ENCODE data around the gene VAMP8.
A peak's percentile ranks its signal among the peaks of the same experiment; 100 is the strongest.
"Not testable (repeated sequence)": the region's sequence is repeated elsewhere in the genome, so short reads cannot be mapped to it uniquely, and the experiment has no call there.

Gene VAMP8

DNA sequence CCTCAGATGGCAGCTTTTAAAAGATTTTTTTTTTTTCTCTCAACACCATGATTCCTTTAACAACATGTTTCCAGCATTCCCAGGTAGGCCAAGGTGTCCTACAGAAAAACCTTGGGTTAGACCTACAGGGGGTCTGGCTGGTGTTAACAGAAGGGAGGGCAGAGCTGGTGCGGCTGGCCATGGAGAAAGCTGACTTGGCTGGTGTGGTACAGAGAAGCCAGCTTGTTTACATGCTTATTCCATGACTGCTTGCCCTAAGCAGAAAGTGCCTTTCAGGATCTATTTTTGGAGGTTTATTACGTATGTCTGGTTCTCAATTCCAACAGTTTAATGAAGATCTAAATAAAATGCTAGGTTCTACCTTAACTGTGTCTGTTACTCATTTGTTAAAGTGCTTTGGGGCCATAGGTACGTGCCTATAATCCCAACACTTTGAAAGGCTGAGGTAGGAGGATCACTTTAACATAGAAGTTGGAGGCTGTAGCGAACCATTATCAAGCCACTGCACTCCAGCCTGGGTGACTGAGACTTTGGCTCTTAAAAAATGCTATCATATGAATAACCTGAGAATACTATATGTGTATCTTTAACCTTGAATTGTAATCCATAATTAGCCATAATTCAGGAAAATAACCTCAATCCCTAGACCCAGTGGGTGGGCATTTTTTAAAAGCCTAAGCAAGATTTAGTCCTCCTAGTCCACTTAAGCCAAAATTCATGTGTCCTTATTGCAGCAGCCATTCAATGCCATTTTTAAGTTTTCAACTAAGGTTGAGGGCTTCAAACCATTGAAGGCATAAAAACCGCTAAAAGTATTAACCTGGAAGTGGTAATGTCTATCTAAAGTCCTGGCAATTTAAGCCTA, 32.2 kb upstream of the VAMP8 start:
- DNase-seq: not testable (repeated sequence)
- in situ Hi-C loops (cut with MboI; ENCODE audit: low pct_unique_long_range_greater_than_20kb, low sequenced_read_pairs): loop anchor here (5.0 kb wide), 1 partner anchor 53 kb away; no protein-coding TSS in a partner anchor

DNA sequence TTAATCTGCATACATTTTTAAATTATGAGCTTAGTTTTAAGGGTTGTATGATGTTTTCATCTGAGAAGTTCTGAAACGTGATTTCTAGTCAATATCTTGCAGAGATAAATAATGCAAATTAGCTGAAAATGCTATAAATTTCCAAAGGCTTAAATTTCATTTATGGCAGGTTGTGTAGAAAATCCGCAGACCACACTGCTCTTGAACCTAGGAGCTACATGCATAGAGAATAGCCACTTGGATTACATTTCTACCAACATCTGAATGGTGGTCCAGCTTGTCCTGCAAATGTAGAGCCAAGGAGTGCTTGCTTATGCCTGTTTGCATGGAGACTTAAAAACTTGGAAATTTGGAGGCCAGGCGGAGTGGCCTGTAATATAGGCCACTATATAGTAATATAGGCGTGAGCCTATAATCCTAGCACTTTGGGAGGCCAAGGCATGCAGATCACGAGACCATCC, 31.6 kb upstream of the VAMP8 start:
- in situ Hi-C loops (cut with MboI; ENCODE audit: low pct_unique_long_range_greater_than_20kb, low sequenced_read_pairs): no loop called here
- peak; percentile 44 for DNase-seq

DNA sequence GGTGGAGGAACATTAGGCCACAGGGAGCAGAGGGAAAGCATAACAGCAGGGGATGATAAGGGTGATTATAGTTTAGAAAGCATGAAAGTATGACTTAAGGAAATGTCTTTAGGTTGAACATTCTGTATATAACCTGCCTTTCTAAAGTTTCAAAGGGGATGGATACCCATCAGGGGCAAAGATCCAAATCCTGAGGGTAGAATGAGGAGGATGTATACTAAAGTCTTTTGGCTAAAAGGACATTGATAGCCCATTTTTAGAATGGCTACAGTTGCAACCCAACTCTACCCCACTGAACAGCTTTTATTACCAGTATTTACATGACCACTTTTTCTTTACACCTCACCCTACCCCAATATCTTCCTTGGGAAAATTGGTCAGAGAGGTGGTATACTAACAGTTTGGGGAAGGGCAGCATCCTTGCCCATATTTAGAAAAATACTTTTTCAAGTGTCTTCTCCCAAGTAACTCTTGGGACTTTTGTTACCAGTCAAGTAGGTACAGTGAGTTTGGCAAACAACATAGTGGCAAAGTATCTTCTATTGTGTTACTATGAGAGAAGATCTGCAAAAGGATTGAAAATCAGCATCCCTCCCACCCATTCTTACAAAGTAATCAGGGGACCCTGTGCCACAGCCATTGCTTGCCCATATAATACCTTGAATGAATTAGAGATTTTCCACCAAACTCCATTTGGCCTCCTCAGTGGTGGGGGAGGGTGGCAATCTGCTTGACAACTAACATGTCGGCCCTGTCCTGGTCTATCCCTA, 30.1 kb upstream of the VAMP8 start:
- peak; percentile 51 for DNase-seq
- in situ Hi-C loops (cut with MboI; ENCODE audit: low pct_unique_long_range_greater_than_20kb, low sequenced_read_pairs): no loop called here

DNA sequence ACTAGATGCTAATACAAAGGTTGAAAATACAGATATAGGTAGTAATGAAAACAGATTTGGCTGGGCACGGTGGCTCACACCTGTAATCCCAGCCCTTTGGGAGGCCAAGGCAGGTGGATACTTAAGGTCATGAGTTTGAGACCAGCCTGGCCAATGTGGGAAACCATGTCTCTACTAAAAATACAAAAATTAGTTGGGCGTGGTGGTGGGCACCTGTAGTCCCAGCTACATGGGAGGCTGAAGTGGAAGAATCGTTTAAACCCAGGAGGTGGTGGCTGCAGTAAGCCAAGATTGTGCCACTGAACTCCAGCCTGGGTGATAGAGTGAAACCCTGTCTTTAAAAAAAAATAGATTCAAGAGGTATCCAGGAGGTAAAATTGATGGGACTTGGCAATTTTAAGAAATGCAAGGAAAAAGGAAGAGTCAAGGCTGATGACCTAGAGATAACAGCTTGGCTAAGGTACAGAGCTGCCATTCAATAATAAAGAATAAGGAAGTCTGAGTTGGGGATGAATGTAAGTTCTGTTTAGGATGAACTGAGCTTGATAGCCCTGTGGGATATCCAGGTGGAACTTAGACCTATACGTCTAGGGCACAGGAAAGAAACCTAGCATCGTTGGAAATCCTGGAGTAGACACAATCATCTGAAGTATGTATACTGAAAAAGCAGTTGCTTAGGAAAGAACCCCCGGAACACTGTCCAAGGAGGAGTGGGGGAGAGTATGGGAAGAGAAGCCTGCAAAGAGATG, 29.4 kb upstream of the VAMP8 start:
- in situ Hi-C loops (cut with MboI; ENCODE audit: low pct_unique_long_range_greater_than_20kb, low sequenced_read_pairs): no loop called here
- no peak for DNase-seq

DNA sequence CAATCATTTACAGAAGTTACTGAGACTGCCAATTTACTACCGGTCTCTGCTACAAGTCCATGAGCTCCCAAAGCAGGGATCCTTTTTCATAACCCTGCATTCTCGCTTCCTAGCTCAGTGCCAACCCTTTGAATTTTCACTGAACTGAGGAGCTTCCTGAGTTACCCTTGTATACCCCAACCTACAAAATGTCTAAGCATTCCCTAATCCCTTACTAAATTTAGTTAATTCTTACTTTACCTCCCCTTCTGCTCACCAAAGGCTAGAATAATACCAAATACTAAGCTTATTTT, 28.8 kb upstream of the VAMP8 start:
- DNase-seq: no peak
- in situ Hi-C loops (cut with MboI; ENCODE audit: low pct_unique_long_range_greater_than_20kb, low sequenced_read_pairs): no loop called here

DNA sequence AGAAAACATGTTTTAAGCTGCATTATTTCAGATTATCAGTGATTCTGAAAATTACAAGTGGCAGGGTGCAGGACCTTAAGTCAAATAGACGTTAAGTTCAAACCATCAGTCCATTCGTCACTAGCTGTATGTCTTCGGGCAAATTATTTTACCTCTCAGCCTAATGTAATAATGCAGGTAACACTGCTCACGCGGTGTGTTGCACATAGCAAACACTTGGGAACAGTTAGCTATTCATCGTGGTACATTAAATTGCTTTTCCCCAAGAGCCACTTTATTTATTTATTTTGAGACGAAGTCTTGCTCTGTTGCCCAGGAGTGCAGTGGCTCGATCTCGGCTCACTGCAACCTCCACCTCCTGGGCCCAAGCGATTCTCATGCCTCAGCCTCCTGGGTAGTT, 28.3 kb upstream of the VAMP8 start:
- in situ Hi-C loops (cut with MboI; ENCODE audit: low pct_unique_long_range_greater_than_20kb, low sequenced_read_pairs): no loop called here
- DNase-seq: no peak

DNA sequence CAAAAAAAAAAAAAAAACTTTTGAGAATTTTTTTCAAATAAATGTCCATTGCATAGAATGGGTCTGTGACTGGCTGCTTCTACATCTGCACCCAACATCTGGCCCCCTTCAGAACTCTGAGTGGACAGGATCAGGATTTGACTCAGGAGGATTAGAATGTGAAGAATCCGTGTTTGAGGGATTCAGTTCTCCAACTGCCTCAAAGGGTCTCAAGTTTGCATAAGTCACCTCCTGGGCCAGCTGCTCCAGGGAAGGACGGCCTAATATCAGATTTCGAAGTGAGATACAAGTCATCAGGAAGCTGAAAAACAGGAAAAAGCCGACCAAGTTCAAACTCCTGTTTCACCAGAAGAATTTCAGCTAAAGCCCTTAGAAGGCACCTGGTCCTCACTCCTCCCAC, 27.6 kb upstream of the VAMP8 start:
- DNase-seq: no peak
- in situ Hi-C loops (cut with MboI; ENCODE audit: low pct_unique_long_range_greater_than_20kb, low sequenced_read_pairs): no loop called here

DNA sequence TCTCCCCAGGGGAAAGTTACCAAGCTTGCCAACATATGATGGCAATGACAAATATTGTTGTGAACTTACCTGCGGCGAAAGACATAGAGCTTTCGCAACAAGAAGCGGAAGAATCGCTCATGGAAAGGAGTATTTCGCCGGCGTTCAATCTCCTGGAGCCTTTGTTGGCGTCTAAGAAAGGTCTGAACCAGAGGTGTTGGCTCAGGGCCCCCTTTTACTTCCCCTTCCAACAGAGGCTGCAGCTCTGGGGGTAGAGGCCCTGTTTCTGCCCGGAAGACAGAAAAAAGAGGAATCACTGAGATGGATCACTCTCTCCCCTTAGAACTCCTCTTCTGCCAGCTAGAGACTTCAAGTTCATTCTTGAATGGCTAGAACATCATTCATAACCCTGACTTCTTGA, 26.9 kb upstream of the VAMP8 start:
- in situ Hi-C loops (cut with MboI; ENCODE audit: low pct_unique_long_range_greater_than_20kb, low sequenced_read_pairs): no loop called here
- DNase-seq: peak; percentile 82

DNA sequence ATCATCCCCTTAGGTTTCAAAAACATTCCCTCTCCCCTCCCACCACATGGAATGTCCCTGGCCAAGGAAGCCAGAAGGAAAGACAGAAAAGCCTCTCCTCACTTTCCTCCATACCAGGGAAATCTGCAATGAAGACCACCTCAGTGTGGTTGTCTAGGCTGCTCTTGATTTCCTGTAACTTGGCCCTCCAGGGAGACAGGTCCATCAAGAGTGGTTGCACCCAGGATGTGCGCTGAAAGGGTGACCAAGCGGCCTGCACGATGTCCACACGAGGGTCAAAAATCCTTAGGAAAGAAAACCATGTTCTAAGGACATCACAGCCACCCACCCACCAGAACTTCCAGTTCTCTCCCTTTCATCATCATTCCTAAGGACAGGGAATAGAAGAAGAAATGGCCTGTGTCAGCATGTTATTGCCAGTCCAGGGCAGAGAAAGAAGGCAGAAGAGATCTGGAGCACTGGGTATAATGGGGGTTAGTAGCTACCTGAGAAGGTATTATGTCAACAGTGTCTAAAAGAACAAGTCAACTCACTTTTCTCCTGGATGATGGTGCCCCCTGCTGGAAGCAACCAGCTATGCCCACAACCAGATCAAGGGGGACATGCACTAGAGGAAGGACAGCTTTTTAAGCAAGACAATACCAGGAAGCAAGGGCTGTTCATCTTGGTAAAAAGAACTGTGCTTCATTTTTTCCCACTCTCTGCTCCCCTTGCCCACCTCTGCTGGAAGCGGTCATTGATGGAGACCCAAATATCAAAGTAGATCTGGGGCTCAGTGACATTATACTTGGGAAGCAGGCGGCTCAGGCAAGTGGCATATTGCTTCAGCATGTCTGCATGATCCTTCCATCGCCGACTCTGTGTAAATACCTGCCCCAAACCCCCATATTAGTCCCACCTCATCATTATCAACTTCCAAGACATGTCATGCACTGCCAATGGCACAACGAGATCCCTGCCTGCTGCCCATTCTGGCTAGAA, 25.4 kb upstream of the VAMP8 start:
- peak; percentile 93 for DNase-seq
- in situ Hi-C loops (cut with MboI; ENCODE audit: low pct_unique_long_range_greater_than_20kb, low sequenced_read_pairs): no loop called here

DNA sequence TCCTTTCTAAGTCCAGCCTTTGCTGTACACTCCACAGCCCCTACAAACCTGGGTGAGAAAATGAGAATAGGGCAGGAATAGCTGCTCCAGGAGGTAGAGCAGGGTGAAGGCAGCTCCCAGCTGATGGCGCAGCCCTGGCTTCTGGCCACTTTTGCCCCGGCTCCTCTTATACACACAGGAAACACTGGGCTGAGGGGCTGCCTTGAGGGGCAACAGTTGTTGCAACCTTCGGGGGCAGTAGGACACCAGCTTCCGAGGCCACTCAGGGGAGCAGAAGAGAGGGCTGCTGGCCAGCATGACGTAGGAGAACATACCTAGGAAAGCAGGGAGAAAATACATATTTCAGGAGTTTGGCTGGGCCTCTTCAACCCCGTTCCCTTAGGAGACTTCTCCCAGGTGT, 24.2 kb upstream of the VAMP8 start:
- in situ Hi-C loops (cut with MboI; ENCODE audit: low pct_unique_long_range_greater_than_20kb, low sequenced_read_pairs): no loop called here

DNA sequence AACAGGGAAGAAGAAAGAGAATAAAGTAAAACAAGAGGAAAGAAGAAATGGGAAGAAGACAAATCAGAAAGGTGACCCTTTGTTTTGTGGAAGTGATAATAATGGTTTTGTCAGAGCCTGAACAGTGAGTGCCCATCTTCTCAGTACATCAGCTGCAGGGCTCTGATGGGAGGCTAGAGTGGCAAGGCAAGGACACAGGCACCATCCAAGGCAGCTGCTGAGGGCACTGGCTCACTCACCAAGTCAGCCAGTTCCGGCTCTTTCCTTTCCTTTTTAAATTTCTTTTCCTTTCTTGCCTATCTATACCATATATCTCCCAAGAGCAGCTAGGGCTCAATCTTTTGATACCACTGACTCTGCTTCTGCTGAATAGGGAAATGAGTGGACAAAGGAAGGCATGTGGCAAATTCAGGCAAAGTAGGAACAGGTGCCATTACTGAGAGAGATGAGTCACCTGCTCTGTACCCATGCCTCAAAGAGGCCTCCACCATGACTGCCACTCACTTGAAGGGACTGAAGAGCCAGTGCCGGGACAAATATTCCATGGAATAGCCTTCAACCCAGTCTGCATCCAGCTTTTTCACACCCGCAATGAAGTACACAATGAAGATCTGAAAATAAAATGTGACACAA, 22.3 kb upstream of the VAMP8 start:
- in situ Hi-C loops (cut with MboI; ENCODE audit: low pct_unique_long_range_greater_than_20kb, low sequenced_read_pairs): no loop called here
- DNase-seq: no peak

More for the DNA sequence above, 24.2 kb upstream of the VAMP8 start:
- DNase-seq: no peak

DNA sequence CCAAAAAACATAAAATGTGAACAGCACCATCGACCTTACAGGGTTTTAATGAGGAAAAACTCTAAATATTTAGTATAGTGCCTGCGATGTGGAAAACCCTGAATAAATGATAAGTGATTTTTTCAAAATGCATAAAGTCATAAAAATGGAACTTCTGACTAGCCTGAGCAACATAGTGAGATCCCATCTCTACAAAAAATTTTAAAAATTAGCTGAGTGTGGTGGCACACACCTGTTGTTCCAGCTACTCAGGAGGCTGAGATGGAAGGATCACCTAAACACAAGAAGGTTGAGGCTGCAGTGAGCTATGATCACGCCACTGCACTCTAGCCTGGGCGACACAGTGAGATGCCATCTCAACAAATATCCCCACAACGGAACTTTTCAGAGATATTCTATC, 20.3 kb upstream of the VAMP8 start:
- no peak for DNase-seq
- in situ Hi-C loops (cut with MboI; ENCODE audit: low pct_unique_long_range_greater_than_20kb, low sequenced_read_pairs): no loop called here

DNA sequence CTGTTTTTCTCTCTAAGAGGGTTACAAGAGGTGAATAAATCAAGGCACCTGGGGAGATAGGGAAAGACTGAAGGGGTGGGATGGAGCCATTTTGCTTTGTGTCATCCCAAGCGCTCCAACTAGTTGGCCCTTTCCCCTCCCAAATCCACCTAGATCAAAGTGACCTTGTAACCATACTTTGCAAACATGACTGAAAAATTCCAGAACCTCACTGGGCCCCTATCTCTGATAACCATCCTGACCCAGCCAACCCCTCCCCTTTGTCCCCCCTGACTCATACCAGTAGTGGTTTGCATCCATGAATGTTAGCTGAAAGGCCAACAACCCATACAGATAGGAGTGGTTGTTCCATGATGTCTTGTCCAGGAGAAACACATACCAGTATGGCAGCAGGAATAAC, 19.2 kb upstream of the VAMP8 start:
- in situ Hi-C loops (cut with MboI; ENCODE audit: low pct_unique_long_range_greater_than_20kb, low sequenced_read_pairs): no loop called here
- no peak for DNase-seq

DNA sequence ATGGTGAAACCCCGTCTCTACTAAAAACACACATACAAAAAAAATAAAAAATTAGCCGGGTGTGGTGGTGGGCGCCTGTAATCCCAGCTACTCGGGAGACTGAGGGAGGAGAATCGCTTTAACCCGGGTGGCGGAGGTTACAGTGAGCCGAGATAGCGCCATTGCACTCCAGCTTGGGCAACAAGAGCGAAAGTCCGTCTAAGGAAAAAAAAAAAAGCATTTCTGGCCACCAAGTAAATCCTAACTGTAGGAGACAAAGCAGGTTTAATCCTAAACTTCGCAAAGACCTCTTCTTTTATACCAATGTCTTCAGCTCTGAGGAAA, 17.0 kb upstream of the VAMP8 start:
- in situ Hi-C loops (cut with MboI; ENCODE audit: low pct_unique_long_range_greater_than_20kb, low sequenced_read_pairs); DNase-seq: not testable (repeated sequence)

DNA sequence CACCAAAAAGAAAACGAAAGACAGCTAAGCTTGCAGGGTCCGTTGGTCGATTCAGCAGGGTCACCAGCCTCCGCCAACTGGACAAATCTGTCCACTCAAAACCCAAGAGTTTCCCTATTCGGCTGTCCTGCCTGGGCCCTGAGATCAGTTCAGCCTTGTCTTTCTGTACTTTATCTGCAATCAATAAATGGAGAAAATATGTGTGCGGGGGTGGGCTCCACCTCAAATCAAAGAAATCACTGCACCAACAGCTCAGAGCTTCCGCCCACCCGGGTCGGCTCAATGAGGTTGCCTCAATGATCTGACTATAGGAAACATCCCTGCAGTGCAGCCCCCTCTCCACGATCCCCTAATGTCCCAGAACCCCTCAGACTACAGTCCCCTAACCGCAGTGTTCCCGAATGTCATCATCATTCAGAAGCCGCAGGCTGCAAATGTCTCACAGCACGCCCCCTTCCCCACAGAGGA, 16.5 kb upstream of the VAMP8 start:
- no peak for DNase-seq
- in situ Hi-C loops (cut with MboI; ENCODE audit: low pct_unique_long_range_greater_than_20kb, low sequenced_read_pairs): no loop called here

DNA sequence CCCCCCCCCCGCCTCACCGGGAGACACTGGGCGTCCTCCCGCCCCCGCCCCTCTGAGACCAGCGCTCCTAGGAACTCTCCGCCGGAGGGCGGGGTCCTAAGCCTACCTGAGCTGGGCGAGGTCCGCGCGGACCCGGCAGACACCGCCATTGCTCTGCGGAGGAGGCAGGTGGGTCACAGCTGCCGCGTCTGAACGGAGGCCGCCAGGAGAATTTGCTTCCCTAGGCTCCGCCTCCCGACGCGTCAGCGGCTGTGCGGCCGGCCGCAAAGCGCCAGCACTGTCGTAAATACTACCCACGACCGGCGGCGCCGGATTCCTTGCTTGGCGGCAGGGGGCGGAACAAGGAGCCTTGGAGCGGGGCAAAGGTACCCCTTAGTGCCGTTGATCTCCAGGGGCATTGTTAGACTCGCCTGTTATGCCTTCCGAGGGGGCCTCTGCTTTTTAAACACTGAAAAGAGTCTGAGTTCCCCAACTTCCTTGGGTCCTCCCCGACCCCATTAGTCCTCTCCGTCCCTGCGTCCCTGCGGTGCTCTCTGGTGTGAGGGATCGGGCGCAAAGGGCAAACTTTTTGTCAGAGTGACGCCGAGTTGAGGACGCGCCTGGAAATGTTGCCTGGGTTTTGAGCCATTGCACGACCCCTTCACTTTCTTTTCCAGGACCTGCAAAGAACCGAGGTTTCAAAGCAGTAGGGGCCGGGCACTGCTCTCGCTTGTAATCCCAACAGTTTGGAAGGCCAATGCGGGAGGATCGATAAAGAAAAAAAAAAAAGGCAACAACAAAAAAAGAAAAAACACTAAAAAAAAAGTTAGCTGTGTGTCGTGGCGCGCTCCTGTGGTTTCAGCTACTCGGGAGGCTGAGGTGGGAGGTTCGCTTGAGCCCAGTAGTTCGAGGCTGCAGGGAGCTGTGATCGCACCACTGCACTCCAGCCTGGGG, 15.8 kb upstream of the VAMP8 start, which contains the start of gene GGCX:
Gene GGCX, minus strand, starts transcription at position 214 of the 933 bp plus-strand sequence. Its CDS starts 65 bp downstream, at position 149.
- DNase-seq: peak; percentile 95
- in situ Hi-C loops (cut with MboI; ENCODE audit: low pct_unique_long_range_greater_than_20kb, low sequenced_read_pairs): no loop called here

DNA sequence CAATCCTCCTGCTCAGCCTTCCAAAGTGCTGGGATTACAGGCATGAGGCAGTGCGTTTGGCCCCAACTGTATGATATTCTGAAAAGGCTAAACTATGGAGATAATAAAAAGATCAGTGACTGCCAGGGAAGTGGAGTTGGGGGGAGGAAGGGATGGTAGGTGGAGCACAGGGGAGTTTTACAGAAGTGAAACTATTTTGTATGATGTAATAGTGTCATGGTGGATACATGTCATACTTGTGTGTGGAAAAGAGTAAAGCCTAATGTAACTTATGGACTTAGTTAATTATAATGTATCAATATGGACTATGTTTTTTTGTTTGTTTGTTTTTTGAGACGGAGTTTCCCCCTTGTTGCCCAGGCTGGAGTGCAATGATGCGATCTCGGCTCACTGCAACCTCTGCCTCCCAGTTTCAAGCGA, 13.2 kb upstream of the VAMP8 start:
- DNase-seq: peak; percentile 68
- in situ Hi-C loops (cut with MboI; ENCODE audit: low pct_unique_long_range_greater_than_20kb, low sequenced_read_pairs): no loop called here
